ENCODE results near the gene MPG. TPM values are rescaled to one million over a fixed set of nuclear protein-coding genes. Genes with fewer than 3 reads are reported as not detected.
A peak's percentile ranks its signal among the peaks of the same experiment; 100 is the strongest.

MPG gene
- polyA plus RNA-seq, 1 of the 3 experiments (the other 2 are of a cell fraction), result 98.3 TPM

GRCh38 chr16:47234-47633 lies 30.8 kb upstream of the MPG start:
- Histone ChIP-seq H3K9me3 (no peaks in the 10 kb centered on the region), H2AFZ (ENCODE audit: low read depth) (no peak overlapping the region), H3K4me2 (no peak overlapping the region), H3K36me3 (replicated peaks in 1 of 2; ENCODE audit: control insufficient read depth in 1 of 2, insufficient read depth in 2 of 2, low read length in 1 of 2) (peaks cover 11 to 25% of the 10 kb centered on the region in 2 experiments), H3K27ac (ENCODE audit: low read depth in 2 of 2, low read length in 1 of 2) (no peak overlapping the region), H3K9ac (no peak overlapping the region), H3K27me3 (ENCODE audit: insufficient read depth) (no peaks in the 10 kb centered on the region), H3K4me1 (ENCODE audit: control insufficient read depth in 1 of 2, insufficient read depth in 2 of 2, low read depth in 1 of 2, low read length in 1 of 2) (0 out of 4 replicates have a peak, but pooled peaks cover 0 to 4% of the 10 kb centered on the region in 2 experiments), H4K20me1 (ENCODE audit: insufficient read depth) (no peaks in the 10 kb centered on the region), H3K79me2 (ENCODE audit: insufficient read depth) (peaks cover 29% of the 10 kb centered on the region), H3K4me3 (ENCODE audit: low read depth in 2 of 2, low read length in 1 of 2) (no peak overlapping the region), H3F3A (replicated peaks; ENCODE audit: insufficient read depth) (peaks cover 4% of the 10 kb centered on the region), H3K9me2 (no peaks in the 10 kb centered on the region)
- ChIA-PET POLR2A (no interaction called here), CTCF (interaction anchor here (1.1 to 2.4 kb wide), 2 partner anchors 19 to 50 kb away, joined by 3 to 10 read pairs; no protein-coding TSS in a partner anchor)
- TF ChIP-seq FOSL2 (IDR thresholded peaks at IDR 0.05; ENCODE audit: borderline replicate concordance, low read depth), result no peak
- no peak for TF ChIP-seq RXRA (IDR thresholded peaks at IDR 0.05; ENCODE audit: borderline replicate concordance, low read depth)
- TF ChIP-seq MXI1 (IDR thresholded peaks at IDR 0.05; ENCODE audit: low read depth, low read length), result no peak
- no peak for TF ChIP-seq TEAD4 (IDR thresholded peaks at IDR 0.05; ENCODE audit: borderline replicate concordance, insufficient read depth)
- TF ChIP-seq, protein P1, sequence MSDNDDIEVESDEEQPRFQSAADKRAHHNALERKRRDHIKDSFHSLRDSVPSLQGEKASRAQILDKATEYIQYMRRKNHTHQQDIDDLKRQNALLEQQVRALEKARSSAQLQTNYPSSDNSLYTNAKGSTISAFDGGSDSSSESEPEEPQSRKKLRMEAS (IDR thresholded peaks at IDR 0.05; ENCODE audit: low read depth), result no peak
- TF ChIP-seq NFIC (IDR thresholded peaks at IDR 0.05; ENCODE audit: borderline replicate concordance), result no peak
- no peak for TF ChIP-seq RAD21 (IDR thresholded peaks at IDR 0.05; ENCODE audit: low read length)
- TF ChIP-seq GABPA (IDR thresholded peaks at IDR 0.05; ENCODE audit: low read depth), result no peak
- TF ChIP-seq SMC3 (IDR thresholded peaks at IDR 0.05; ENCODE audit: low read depth, low read length), result no peak
- no peak for TF ChIP-seq JUND (IDR thresholded peaks at IDR 0.05)
- no peak for TF ChIP-seq EP300 (IDR thresholded peaks at IDR 0.05; ENCODE audit: borderline replicate concordance in 1 of 2, low read depth in 1 of 2, low read length in 1 of 2)
- TF ChIP-seq, protein P2, sequence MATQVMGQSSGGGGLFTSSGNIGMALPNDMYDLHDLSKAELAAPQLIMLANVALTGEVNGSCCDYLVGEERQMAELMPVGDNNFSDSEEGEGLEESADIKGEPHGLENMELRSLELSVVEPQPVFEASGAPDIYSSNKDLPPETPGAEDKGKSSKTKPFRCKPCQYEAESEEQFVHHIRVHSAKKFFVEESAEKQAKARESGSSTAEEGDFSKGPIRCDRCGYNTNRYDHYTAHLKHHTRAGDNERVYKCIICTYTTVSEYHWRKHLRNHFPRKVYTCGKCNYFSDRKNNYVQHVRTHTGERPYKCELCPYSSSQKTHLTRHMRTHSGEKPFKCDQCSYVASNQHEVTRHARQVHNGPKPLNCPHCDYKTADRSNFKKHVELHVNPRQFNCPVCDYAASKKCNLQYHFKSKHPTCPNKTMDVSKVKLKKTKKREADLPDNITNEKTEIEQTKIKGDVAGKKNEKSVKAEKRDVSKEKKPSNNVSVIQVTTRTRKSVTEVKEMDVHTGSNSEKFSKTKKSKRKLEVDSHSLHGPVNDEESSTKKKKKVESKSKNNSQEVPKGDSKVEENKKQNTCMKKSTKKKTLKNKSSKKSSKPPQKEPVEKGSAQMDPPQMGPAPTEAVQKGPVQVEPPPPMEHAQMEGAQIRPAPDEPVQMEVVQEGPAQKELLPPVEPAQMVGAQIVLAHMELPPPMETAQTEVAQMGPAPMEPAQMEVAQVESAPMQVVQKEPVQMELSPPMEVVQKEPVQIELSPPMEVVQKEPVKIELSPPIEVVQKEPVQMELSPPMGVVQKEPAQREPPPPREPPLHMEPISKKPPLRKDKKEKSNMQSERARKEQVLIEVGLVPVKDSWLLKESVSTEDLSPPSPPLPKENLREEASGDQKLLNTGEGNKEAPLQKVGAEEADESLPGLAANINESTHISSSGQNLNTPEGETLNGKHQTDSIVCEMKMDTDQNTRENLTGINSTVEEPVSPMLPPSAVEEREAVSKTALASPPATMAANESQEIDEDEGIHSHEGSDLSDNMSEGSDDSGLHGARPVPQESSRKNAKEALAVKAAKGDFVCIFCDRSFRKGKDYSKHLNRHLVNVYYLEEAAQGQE (IDR thresholded peaks at IDR 0.05; ENCODE audit: low read depth, low read length), result no peak
- 93% methylated on average over 7 of the region's 7 CpGs for WGBS (ENCODE audit: low lambda C conversion rate)
- no peak for DNase-seq

DNA sequence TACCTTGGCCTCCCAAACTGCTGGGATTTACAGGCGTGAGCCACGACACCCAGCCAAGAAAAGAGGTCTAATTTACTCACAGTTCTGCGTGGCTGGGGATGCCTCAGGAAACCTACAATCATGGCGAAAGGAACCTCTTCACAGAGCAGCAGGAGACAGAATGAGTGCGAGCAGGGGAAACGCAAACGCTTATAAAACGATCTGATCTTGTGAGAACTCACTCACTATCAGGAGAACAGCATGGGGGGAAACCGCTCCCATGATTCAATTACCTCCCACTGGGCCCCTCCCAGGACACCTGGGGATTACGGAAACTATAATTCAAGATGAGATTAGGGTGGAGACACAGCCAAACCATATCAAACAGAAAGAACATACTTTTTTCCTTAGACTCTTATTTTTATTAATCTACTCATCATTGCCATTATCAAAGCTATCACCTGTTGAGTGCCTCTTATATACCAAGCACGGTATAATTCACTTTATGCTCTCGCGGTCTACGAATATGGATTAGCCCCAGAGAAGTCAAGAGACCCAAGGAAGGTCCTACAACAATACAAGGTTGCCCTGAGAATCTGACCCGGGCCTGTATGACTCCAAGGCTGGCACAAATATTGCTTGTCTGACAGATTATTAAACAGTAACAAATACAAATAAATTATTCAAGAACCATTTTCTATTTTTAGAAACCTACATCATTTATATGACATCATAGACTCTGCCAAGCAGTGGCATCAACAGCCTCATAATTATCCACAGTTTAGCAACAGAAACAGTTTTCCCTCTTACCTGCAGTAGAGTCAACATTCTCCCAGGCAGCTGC lies 27.0 kb upstream of the MPG start:
- TF ChIP-seq FOXM1 (IDR thresholded peaks at IDR 0.05; ENCODE audit: low read depth), result no peak
- TF ChIP-seq GABPA (IDR thresholded peaks at IDR 0.05; ENCODE audit: low read depth), result no peak
- TF ChIP-seq CHD2 (IDR thresholded peaks at IDR 0.05; ENCODE audit: low read length, partially characterized antibody), result no peak
- no peak for TF ChIP-seq RAD21 (IDR thresholded peaks at IDR 0.05; ENCODE audit: low read length)
- TF ChIP-seq SIN3A (IDR thresholded peaks at IDR 0.05; ENCODE audit: borderline replicate concordance, low read depth, low read length), result no peak
- no peak for TF ChIP-seq SMC3 (IDR thresholded peaks at IDR 0.05; ENCODE audit: low read depth, low read length)
- no peak for TF ChIP-seq NRF1 (IDR thresholded peaks at IDR 0.05; ENCODE audit: low read depth, low read length)
- no peak for TF ChIP-seq EP300 (IDR thresholded peaks at IDR 0.05; ENCODE audit: borderline replicate concordance in 1 of 2, low read depth in 1 of 2, low read length in 1 of 2)
- TF ChIP-seq, protein P3, sequence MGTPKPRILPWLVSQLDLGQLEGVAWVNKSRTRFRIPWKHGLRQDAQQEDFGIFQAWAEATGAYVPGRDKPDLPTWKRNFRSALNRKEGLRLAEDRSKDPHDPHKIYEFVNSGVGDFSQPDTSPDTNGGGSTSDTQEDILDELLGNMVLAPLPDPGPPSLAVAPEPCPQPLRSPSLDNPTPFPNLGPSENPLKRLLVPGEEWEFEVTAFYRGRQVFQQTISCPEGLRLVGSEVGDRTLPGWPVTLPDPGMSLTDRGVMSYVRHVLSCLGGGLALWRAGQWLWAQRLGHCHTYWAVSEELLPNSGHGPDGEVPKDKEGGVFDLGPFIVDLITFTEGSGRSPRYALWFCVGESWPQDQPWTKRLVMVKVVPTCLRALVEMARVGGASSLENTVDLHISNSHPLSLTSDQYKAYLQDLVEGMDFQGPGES (IDR thresholded peaks at IDR 0.05; ENCODE audit: low read depth, low read length), result no peak
- TF ChIP-seq GATA2 (CRISPR knock-in tag; IDR thresholded peaks at IDR 0.05), result no peak
- 90% methylated on average over 15 of the region's 15 CpGs for WGBS (ENCODE audit: low lambda C conversion rate)
- Histone ChIP-seq H3F3A (replicated peaks; ENCODE audit: insufficient read depth) (peaks cover 13% of the 10 kb centered on the region), H3K9me3 (no peaks in the 10 kb centered on the region), H3K9me2 (no peaks in the 10 kb centered on the region), H3K79me2 (ENCODE audit: insufficient read depth) (peaks cover 46% of the 10 kb centered on the region), H3K4me2 (0 out of 2 replicates have a peak overlapping the region, but pooled peaks have one; percentile 3), H3K4me1 (ENCODE audit: control insufficient read depth in 1 of 2, insufficient read depth in 2 of 2, low read depth in 1 of 2, low read length in 1 of 2) (peaks cover 3 to 9% of the 10 kb centered on the region in 2 experiments; a peak in 1 of 4 replicates), H3K4me3 (ENCODE audit: low read depth in 2 of 2, low read length in 1 of 2) (no peak overlapping the region), H3K36me3 (replicated peaks in 1 of 2; ENCODE audit: control insufficient read depth in 1 of 2, insufficient read depth in 2 of 2, low read length in 1 of 2) (peaks cover 8 to 19% of the 10 kb centered on the region in 2 experiments), H2AFZ (ENCODE audit: low read depth) (no peak overlapping the region), H3K27me3 (ENCODE audit: insufficient read depth) (no peaks in the 10 kb centered on the region), H3K27ac (ENCODE audit: low read depth in 2 of 2, low read length in 1 of 2) (no peak overlapping the region), H4K20me1 (ENCODE audit: insufficient read depth) (no peaks in the 10 kb centered on the region), H3K9ac (no peak overlapping the region)
- POLR2A ChIA-PET, result no interaction called here
- CTCF ChIA-PET, result interaction anchor here (4.0 kb wide), 1 partner anchor 15 kb away, joined by 20 read pairs; no protein-coding TSS in a partner anchor
- no peak for DNase-seq
